Ascending aorta (tissue), 2 donors: Measurements from ENCODE around the gene SPAG17. TPM values are rescaled to one million over a fixed set of nuclear protein-coding genes. Genes with fewer than 3 reads are reported as not detected.

Experiments used
- DNase-seq, 2 donors: peaks; one replicate each; pipeline ENCODE4 v3.0.0-alpha.2; 2019; ENCODE audit warnings: low spot score in 2 of 2
- H3K27ac ChIP-seq, 2 donors: fragments of 200-600 bp; sonication (generic); one replicate each; pipeline ENCODE4 v1.5.1; 2016 to 2017; ENCODE audit warnings: mild to moderate bottlenecking in 1 of 2
- H3K27me3 ChIP-seq: fragments of 200-600 bp; sonication (generic); one replicate; pipeline ENCODE4 v1.5.1; 2017
- H3K36me3 ChIP-seq, 2 donors: fragments of 200-600 bp; sonication (generic); one replicate each; pipeline ENCODE4 v1.5.1; 2016
- H3K4me1 ChIP-seq, 2 donors: fragments of 200-600 bp; sonication (generic); one replicate each; pipeline ENCODE4 v1.5.1; 2016 to 2017; ENCODE audit warnings: mild to moderate bottlenecking in 1 of 2
- H3K4me3 ChIP-seq, 2 donors: fragments of 200-600 bp; sonication (generic); one replicate each; pipeline ENCODE4 v1.5.1; 2016 to 2017; ENCODE audit warnings: mild to moderate bottlenecking in 1 of 2
- H3K9me3 ChIP-seq, 2 donors: fragments of 200-600 bp; sonication (generic); one replicate each; pipeline ENCODE4 v1.5.1; 2016
- CTCF ChIP-seq, 3 experiments: fragments of 200-600 bp in 2 of 3; fragments of 450-650 bp in 1 of 3; sonication (generic) in 2 of 3; IDR thresholded peaks; one replicate each; pipeline ENCODE4 v1.5.1; 2016 to 2019; ENCODE audit warnings: antibody characterized with exemption in 3 of 3, mild to moderate bottlenecking in 1 of 3, moderate library complexity in 1 of 3
- intact Hi-C: fragments of 100-400 bp; cut with DNase I; formaldehyde crosslinking; loops from one replicate; pipeline ENCODE4 v1.15.1; 2023
- total RNA-seq: library from RNA; depleted of rRNA; stranded (reverse); fragments of >200 nt; gene quantifications from one replicate; pipeline ENCODE4 v1.1.0, GENCODE V29; 2016

Gene SPAG17
- total RNA-seq, 1 donor from 2014 or later = not detected

DNA sequence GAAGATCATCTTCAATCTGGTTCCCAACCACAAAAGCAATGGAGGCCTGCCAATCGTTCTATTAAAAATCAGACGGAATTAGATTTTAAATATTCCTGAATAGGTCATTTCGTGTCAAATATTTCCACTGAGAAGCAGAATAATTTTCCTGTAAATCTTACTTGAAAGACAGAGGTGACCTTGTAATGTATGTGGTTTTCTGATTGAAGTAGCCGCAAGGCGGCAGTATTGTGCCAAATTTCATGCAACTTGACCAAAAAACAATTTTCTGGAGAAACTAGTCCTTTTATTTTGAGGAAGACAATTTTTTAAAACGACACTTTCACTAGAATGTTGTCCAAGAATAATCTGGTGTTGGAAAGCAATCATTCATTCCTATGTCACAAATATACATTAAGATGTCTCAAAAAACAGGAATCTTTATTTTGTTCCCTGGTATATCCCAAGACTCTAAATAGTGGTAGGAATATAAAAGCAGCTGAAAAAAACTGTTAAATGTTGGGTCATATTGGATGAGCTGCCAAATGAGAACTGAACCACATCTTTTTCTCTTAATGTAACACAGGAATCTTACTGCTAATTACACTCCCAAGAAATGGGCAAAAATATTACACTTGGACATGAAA, 33.6 kb downstream of the SPAG17 start:
- no peak for DNase-seq
- no peaks in the 10 kb centered on the region for H3K27me3 ChIP-seq
- H3K36me3 ChIP-seq = no peaks in the 10 kb centered on the region
- no peaks in the 10 kb centered on the region for H3K4me1 ChIP-seq
- peak in 2 of 3 experiments; percentile 37 to 56 for TF ChIP-seq CTCF (IDR thresholded peaks at IDR 0.05)
- no peak overlapping the region for H3K27ac ChIP-seq
- no peaks in the 10 kb centered on the region for H3K9me3 ChIP-seq
- intact Hi-C loops = loop anchor here (5.0 kb wide), 2 partner anchors 856 to 1216 kb away; partner anchors contain the start of gene HAO2
- H3K4me3 ChIP-seq = no peak overlapping the region

DNA sequence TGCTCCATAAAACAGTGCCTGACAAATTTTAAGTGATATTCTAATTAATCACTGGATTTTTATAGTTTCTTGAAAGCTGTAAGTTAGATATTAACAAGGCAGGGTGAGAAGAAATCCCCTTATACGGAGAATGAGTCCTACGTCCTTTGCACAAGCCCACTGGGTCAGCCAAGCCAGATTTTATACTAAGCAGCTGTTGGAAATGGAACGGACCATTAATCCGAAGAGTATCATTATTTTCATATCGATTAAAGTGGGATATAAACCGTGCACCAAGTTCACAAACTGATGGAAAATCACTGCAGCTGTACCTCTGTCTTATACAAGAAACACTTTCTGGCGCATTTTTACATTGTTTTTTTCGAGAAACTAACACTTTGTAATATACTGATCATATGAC, 35.2 kb downstream of the SPAG17 start:
- intact Hi-C loops = loop anchor here (5.0 kb wide), 2 partner anchors 858 to 1218 kb away; partner anchors contain the start of gene HAO2
- no peaks in the 10 kb centered on the region for H3K27me3 ChIP-seq
- H3K4me1 ChIP-seq = no peaks in the 10 kb centered on the region
- H3K4me3 ChIP-seq = no peak overlapping the region
- H3K9me3 ChIP-seq = no peaks in the 10 kb centered on the region
- DNase-seq = no peak
- TF ChIP-seq CTCF (IDR thresholded peaks at IDR 0.05) = no peak
- no peak overlapping the region for H3K27ac ChIP-seq
- no peaks in the 10 kb centered on the region for H3K36me3 ChIP-seq

DNA sequence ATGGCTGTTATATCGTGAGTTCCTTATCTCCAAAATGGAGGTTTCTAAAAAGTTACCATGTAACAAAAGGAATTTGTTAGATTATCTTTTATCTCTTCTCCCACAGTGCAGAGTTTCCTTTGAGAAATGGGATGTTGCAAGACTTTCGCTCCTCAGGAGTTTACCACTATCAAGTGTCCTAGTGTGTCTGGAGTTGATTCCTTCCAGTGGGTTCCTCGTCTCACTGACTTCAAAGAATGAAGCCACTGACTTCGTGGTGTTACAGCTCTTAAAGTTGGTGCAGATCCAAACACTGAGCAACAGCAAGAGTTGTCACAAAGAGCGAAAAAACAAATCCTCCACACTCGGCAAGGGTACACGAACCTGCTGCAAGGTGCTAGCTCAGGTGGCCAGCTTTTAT, 37.0 kb downstream of the SPAG17 start:
- no peak for TF ChIP-seq CTCF (IDR thresholded peaks at IDR 0.05)
- Histone ChIP-seq H3K9me3 (no peaks in the 10 kb centered on the region), H3K36me3 (no peaks in the 10 kb centered on the region), H3K27ac (no peak overlapping the region), H3K4me1 (no peaks in the 10 kb centered on the region), H3K4me3 (no peak overlapping the region), H3K27me3 (no peaks in the 10 kb centered on the region)
- intact Hi-C loops = no loop called here
- no peak for DNase-seq

DNA sequence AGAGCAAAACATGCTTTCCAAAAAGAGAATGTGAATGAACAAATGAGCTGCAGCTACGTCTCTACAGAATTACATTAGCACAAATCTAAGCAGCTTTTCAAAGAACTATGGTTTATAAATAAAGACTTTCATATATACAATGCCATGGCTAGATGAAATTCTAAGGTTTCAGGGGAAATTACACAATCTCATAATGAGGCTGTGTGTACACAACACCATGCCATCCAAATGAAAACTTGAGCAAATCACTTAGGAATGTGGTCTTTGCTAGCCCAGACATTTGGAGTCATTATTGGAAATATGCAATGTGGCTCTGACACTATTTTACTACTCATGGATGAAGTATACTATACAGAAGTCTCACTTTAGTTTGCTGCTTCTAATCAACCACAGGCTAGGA, 37.5 kb downstream of the SPAG17 start:
- Histone ChIP-seq H3K9me3 (no peaks in the 10 kb centered on the region), H3K27ac (no peak overlapping the region), H3K27me3 (no peaks in the 10 kb centered on the region), H3K4me1 (no peaks in the 10 kb centered on the region), H3K36me3 (no peaks in the 10 kb centered on the region), H3K4me3 (no peak overlapping the region)
- TF ChIP-seq CTCF (IDR thresholded peaks at IDR 0.05) = no peak
- intact Hi-C loops = no loop called here
- no peak for DNase-seq

DNA sequence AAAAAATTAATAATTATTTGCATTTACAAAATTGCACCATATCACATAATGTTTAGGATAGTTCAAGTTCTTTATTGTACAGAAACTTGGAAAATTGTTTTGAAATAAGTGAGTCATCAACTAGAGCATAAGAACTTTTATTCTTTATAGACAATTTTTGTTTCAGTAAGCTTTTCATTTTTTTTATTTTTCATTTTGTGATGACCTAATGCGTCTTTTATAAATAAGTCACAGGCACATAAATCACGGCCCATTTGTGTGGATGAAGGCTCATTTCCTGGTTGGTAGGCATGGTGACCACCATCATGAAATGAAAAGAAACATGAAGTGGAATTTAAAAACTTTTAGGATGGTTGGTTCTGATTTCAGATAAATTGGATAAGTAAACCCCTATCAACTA, 39.3 kb downstream of the SPAG17 start:
- TF ChIP-seq CTCF (IDR thresholded peaks at IDR 0.05) = no peak
- Histone ChIP-seq H3K9me3 (no peaks in the 10 kb centered on the region), H3K27ac (no peak overlapping the region), H3K36me3 (no peaks in the 10 kb centered on the region), H3K4me3 (no peak overlapping the region), H3K27me3 (no peaks in the 10 kb centered on the region), H3K4me1 (no peaks in the 10 kb centered on the region)
- intact Hi-C loops = no loop called here
- DNase-seq = no peak

GRCh38 chr1:118144684-118145083, 40.3 kb downstream of the SPAG17 start:
- no peaks in the 10 kb centered on the region for H3K9me3 ChIP-seq
- DNase-seq = no peak
- intact Hi-C loops = no loop called here
- no peak for TF ChIP-seq CTCF (IDR thresholded peaks at IDR 0.05)
- H3K4me3 ChIP-seq = no peak overlapping the region
- H3K27ac ChIP-seq = no peak overlapping the region
- no peaks in the 10 kb centered on the region for H3K4me1 ChIP-seq
- no peaks in the 10 kb centered on the region for H3K27me3 ChIP-seq
- H3K36me3 ChIP-seq = no peaks in the 10 kb centered on the region
